Adrenal gland (tissue), 5 donors: ENCODE results near the gene ATXN3L.

Experiments used
- POLR2A ChIP-seq, 2 donors: fragments of 450-650 bp; IDR thresholded peaks; one replicate each; pipeline ENCODE4 v1.6.1; 2017; ENCODE audit warnings: antibody characterized with exemption in 2 of 2, mild to moderate bottlenecking in 2 of 2, moderate library complexity in 1 of 2
- TF ChIP-seq, protein P1 (sequence below), 6 experiments: fragments of 450-650 bp in 4 of 6; fragments of 200-600 bp in 2 of 6; sonication (generic) in 1 of 6; IDR thresholded peaks; 1 replicate in 5 of 6; 2 replicates in 1 of 6; pipeline versions ENCODE4 v1.5.1 to v1.8.0; 2016 to 2021; ENCODE audit warnings: antibody characterized with exemption in 6 of 6, mild to moderate bottlenecking in 2 of 6, moderate library complexity in 1 of 6
- donor health status: DM: no; HTN: no; CAD: no.

DNA sequence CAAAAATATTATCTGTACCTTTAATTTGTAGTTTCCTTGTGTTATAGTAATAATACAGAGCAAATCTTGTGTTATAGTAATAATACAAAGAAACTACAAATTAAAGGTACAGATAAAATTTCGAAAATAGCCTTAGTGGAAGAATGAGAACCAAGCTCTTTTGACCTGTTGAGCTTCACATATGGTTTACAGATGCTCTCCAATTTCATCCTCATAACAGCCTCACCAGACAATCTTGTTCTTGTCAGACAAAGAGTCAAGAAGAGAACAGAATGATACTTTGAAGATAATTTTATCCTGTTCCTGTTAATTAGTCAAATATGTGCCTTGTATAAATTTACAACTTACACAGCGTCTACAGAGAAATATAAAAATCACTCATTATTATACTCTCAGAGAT is 12.8 kb downstream of the ATXN3L start:
- TF ChIP-seq, protein P1, sequence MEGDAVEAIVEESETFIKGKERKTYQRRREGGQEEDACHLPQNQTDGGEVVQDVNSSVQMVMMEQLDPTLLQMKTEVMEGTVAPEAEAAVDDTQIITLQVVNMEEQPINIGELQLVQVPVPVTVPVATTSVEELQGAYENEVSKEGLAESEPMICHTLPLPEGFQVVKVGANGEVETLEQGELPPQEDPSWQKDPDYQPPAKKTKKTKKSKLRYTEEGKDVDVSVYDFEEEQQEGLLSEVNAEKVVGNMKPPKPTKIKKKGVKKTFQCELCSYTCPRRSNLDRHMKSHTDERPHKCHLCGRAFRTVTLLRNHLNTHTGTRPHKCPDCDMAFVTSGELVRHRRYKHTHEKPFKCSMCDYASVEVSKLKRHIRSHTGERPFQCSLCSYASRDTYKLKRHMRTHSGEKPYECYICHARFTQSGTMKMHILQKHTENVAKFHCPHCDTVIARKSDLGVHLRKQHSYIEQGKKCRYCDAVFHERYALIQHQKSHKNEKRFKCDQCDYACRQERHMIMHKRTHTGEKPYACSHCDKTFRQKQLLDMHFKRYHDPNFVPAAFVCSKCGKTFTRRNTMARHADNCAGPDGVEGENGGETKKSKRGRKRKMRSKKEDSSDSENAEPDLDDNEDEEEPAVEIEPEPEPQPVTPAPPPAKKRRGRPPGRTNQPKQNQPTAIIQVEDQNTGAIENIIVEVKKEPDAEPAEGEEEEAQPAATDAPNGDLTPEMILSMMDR (IDR thresholded peaks at IDR 0.05) = no peak
- TF ChIP-seq POLR2A (IDR thresholded peaks at IDR 0.05) = no peak
